SK-N-SH (cell line): ENCODE data around the gene KLHDC7A. TPM values are rescaled to one million over a fixed set of nuclear protein-coding genes. Genes with fewer than 3 reads are reported as not detected.

Experiments
- CTCF ChIA-PET: fragments of 300-600, 350-600 bp; formaldehyde crosslinking; extraction: SDS; loops from one replicate; lab custom pipeline; 2021; lab: Yijun Ruan, JAX
- POLR2A ChIA-PET: fragments of 350-600 bp; sonication (Branson Sonifier 250); formaldehyde crosslinking; extraction: SDS; loops from one replicate; lab custom pipeline; 2020; ENCODE audit warnings: antibody characterized with exemption, inconsistent platforms; lab: Yijun Ruan, JAX
- DNase-seq: peaks from one replicate; pipeline ENCODE4 v3.0.0; 2012
- H2AFZ ChIP-seq: fragments of 200-600 bp; sonication (generic); 2 replicates; pipeline ENCODE4 v1.8.1; 2016; ENCODE audit warnings: antibody characterized with exemption, mild to moderate bottlenecking, low read depth
- H3F3A ChIP-seq: fragments of 200-600 bp; sonication (generic); replicated peaks from 2 replicates; pipeline ENCODE3; 2016; ENCODE audit warnings: antibody characterized with exemption, mild to moderate bottlenecking; ENCODE audit not compliant: insufficient read depth
- H3K27ac ChIP-seq, 2 experiments: fragments of 200-500 bp in 1 of 2; fragments of 200-600 bp in 1 of 2; sonication (Bioruptor generic) in 1 of 2; sonication (generic), shearing (Covaris generic) in 1 of 2; 2 replicates each; pipeline versions ENCODE4 v1.5.1 to v1.6.1; 2014 to 2016; ENCODE audit warnings: low read depth in 2 of 2, inconsistent platforms in 1 of 2, low read length in 1 of 2, mild to moderate bottlenecking in 1 of 2, mixed read lengths in 1 of 2
- H3K27me3 ChIP-seq: fragments of 200-600 bp; sonication (generic), shearing (Covaris generic); 2 replicates; pipeline ENCODE4 v1.6.1; 2016; ENCODE audit warnings: mixed run types; ENCODE audit not compliant: insufficient read depth
- H3K36me3 ChIP-seq, 2 experiments: fragments of 200-500 bp in 1 of 2; fragments of 200-600 bp in 1 of 2; sonication (Bioruptor generic) in 1 of 2; sonication (generic) in 1 of 2; replicated peaks in 1 of 2; 2 replicates each; pipeline versions ENCODE3 to v1.5.1; 2014 to 2016; ENCODE audit warnings: low read length in 1 of 2, mild to moderate bottlenecking in 1 of 2; ENCODE audit not compliant: insufficient read depth in 2 of 2, control insufficient read depth in 1 of 2
- H3K4me1 ChIP-seq, 2 experiments: fragments of 200-500 bp in 1 of 2; fragments of 200-600 bp in 1 of 2; sonication (Bioruptor generic) in 1 of 2; sonication (generic), shearing (Covaris generic) in 1 of 2; 2 replicates each; pipeline versions ENCODE4 v1.5.1 to v1.6.1; 2014 to 2016; ENCODE audit warnings: low read depth in 1 of 2, low read length in 1 of 2, mixed run types in 1 of 2; ENCODE audit not compliant: insufficient read depth in 2 of 2, control insufficient read depth in 1 of 2
- H3K4me2 ChIP-seq: fragments of 200-600 bp; sonication (generic), shearing (Covaris generic); 2 replicates; pipeline ENCODE4 v1.6.1; 2017; ENCODE audit warnings: mixed run types
- H3K4me3 ChIP-seq, 2 experiments: fragments of 200-500 bp in 1 of 2; fragments of 200-600 bp in 1 of 2; sonication (Bioruptor generic) in 1 of 2; sonication (generic), shearing (Covaris generic) in 1 of 2; 2 replicates each; pipeline versions ENCODE4 v1.5.1 to v1.8.1; 2014 to 2016; ENCODE audit warnings: low read depth in 2 of 2, inconsistent platforms in 1 of 2, low read length in 1 of 2, mild to moderate bottlenecking in 1 of 2, mixed read lengths in 1 of 2, moderate library complexity in 1 of 2
- H3K79me2 ChIP-seq: fragments of 200-600 bp; sonication (generic); 2 replicates; pipeline ENCODE4 v1.8.1; 2017; ENCODE audit warnings: mild to moderate bottlenecking; ENCODE audit not compliant: insufficient read depth
- H3K9ac ChIP-seq: fragments of 200-600 bp; sonication (generic); 2 replicates; pipeline ENCODE4 v1.6.1; 2017; ENCODE audit warnings: mixed run types
- H3K9me2 ChIP-seq: fragments of 200-600 bp; sonication (generic); 2 replicates; pipeline ENCODE4 v1.6.1; 2017; ENCODE audit warnings: mixed run types
- H3K9me3 ChIP-seq: fragments of 200-600 bp; sonication (generic); 2 replicates; pipeline ENCODE4 v1.6.1; 2017; ENCODE audit warnings: mixed run types, mild to moderate bottlenecking, moderate library complexity
- H4K20me1 ChIP-seq: fragments of 200-600 bp; sonication (generic); 2 replicates; pipeline ENCODE4 v1.6.1; 2017; ENCODE audit warnings: mild to moderate bottlenecking, mixed run types; ENCODE audit not compliant: insufficient read depth
- CHD2 ChIP-seq: fragments of 150-350 bp; IDR thresholded peaks from 2 replicates; pipeline ENCODE4 v1.6.1; 2018; ENCODE audit warnings: low read length; ENCODE audit not compliant: partially characterized antibody
- GATA2 ChIP-seq: sonication (generic); formaldehyde crosslinking; IDR thresholded peaks from 2 replicates; pipeline ENCODE4 v1.5.0; 2020; ENCODE audit warnings: mild to moderate bottlenecking, missing genetic modification reagents
- MXI1 ChIP-seq: IDR thresholded peaks from 2 replicates; pipeline ENCODE4 v1.6.1; 2012; ENCODE audit warnings: mild to moderate bottlenecking, low read depth, low read length, improper control_type of control experiment
- NFIC ChIP-seq: IDR thresholded peaks from 2 replicates; pipeline ENCODE4 v1.4.0; 2012; ENCODE audit warnings: borderline replicate concordance
- SMC3 ChIP-seq: IDR thresholded peaks from 2 replicates; pipeline ENCODE4 v1.6.1; 2012; ENCODE audit warnings: low read depth, low read length, improper control_type of control experiment
- TAF1 ChIP-seq: IDR thresholded peaks from 2 replicates; pipeline ENCODE4 v1.6.1; 2012; ENCODE audit warnings: low read depth, mild to moderate bottlenecking, low read length, moderate library complexity, borderline replicate concordance
- TEAD4 ChIP-seq: IDR thresholded peaks from 2 replicates; pipeline ENCODE4 v1.4.0; 2012; ENCODE audit warnings: mild to moderate bottlenecking, borderline replicate concordance; ENCODE audit not compliant: insufficient read depth
- YY1 ChIP-seq: IDR thresholded peaks from 2 replicates; pipeline ENCODE4 v1.4.0; 2012; ENCODE audit warnings: low read depth, mild to moderate bottlenecking
- WGBS: methylation state at CpG from one replicate; pipeline ENCODE4 v1.1.6; 2017; ENCODE audit warnings: low lambda C conversion rate; 5-methylcytosine and 5-hydroxymethylcytosine counted together
- polyA plus RNA-seq, 3 experiments: library from polyadenylated mRNA; depleted of rRNA; stranded (reverse); fragments of >200 nt; gene quantifications; 2 replicates each; pipeline ENCODE4 v1.2.3, GENCODE V29; 2012
- TF ChIP-seq, protein P1 (sequence below): fragments of 200-600 bp; sonication (generic); IDR thresholded peaks from 2 replicates; pipeline ENCODE4 v1.6.1; 2017; ENCODE audit warnings: antibody characterized with exemption, mild to moderate bottlenecking, moderate library complexity
- TF ChIP-seq, protein P2 (sequence below): IDR thresholded peaks from 2 replicates; pipeline ENCODE4 v1.4.0; 2012; ENCODE audit warnings: low read depth, borderline replicate concordance
- TF ChIP-seq, protein P3 (sequence below): IDR thresholded peaks from 2 replicates; pipeline ENCODE4 v1.6.1; 2012; ENCODE audit warnings: mild to moderate bottlenecking, low read depth, low read length, moderate library complexity
- TF ChIP-seq, protein P4 (sequence below): fragments of 150-350 bp; IDR thresholded peaks from 2 replicates; pipeline ENCODE4 v1.6.1; 2016; ENCODE audit warnings: mild to moderate bottlenecking, low read depth, low read length
- TF ChIP-seq, protein P5 (sequence below): IDR thresholded peaks from 2 replicates; pipeline ENCODE4; 2012
- TF ChIP-seq, protein P6 (sequence below): IDR thresholded peaks from 2 replicates; pipeline ENCODE4 v1.4.0; 2012; ENCODE audit warnings: low read depth, borderline replicate concordance

Gene KLHDC7A
- polyA plus RNA-seq, 1 of the 3 experiments (the other 2 are of a cell fraction) = not detected

DNA sequence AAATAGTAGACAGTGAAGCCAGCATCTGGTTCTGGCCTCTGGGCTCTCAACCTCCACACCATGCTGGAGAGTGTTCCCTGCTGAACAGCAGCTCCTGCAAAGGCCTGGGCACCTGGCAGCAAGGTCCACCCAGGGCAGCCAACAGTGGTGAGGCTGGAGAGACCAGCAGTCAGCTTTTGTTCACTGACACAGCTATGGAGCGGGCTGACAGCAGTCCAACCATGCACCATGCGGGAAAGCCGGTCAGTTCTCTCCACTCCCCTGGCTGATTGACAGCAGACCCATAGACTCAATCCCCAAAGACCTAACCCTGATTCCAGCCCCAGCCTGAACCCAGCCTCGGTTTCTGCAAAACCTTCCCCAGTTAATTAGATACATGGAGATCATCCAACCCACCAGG, 49.0 kb downstream of the KLHDC7A start:
- no peaks in the 10 kb centered on the region for H3K9me2 ChIP-seq
- H3K27me3 ChIP-seq = no peaks in the 10 kb centered on the region
- no peak overlapping the region for H2AFZ ChIP-seq
- H3K79me2 ChIP-seq = no peaks in the 10 kb centered on the region
- H3K4me1 ChIP-seq = peaks cover 0 to 3% of the 10 kb centered on the region in 2 experiments; a peak in 1 of 4 replicates
- H3K27ac ChIP-seq = no peak overlapping the region
- H3K4me2 ChIP-seq = no peak overlapping the region
- no peak overlapping the region for H3K4me3 ChIP-seq
- no peaks in the 10 kb centered on the region for H3K36me3 ChIP-seq
- H3K9ac ChIP-seq = no peak overlapping the region
- ChIA-PET CTCF (no interaction called here), POLR2A (no interaction called here)
- no peaks in the 10 kb centered on the region for H3F3A ChIP-seq
- 13% methylated on average over 1 of the region's 4 CpGs for WGBS
- TF ChIP-seq TEAD4 (no peak), NFIC (no peak), SMC3 (no peak), YY1 (no peak), CHD2 (no peak), MXI1 (no peak), TAF1 (no peak), GATA2 (no peak)
- TF ChIP-seq, protein P1, sequence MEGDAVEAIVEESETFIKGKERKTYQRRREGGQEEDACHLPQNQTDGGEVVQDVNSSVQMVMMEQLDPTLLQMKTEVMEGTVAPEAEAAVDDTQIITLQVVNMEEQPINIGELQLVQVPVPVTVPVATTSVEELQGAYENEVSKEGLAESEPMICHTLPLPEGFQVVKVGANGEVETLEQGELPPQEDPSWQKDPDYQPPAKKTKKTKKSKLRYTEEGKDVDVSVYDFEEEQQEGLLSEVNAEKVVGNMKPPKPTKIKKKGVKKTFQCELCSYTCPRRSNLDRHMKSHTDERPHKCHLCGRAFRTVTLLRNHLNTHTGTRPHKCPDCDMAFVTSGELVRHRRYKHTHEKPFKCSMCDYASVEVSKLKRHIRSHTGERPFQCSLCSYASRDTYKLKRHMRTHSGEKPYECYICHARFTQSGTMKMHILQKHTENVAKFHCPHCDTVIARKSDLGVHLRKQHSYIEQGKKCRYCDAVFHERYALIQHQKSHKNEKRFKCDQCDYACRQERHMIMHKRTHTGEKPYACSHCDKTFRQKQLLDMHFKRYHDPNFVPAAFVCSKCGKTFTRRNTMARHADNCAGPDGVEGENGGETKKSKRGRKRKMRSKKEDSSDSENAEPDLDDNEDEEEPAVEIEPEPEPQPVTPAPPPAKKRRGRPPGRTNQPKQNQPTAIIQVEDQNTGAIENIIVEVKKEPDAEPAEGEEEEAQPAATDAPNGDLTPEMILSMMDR = no peak
- TF ChIP-seq, protein P2, sequence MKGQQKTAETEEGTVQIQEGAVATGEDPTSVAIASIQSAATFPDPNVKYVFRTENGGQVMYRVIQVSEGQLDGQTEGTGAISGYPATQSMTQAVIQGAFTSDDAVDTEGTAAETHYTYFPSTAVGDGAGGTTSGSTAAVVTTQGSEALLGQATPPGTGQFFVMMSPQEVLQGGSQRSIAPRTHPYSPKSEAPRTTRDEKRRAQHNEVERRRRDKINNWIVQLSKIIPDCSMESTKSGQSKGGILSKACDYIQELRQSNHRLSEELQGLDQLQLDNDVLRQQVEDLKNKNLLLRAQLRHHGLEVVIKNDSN = no peak
- TF ChIP-seq, protein P3, sequence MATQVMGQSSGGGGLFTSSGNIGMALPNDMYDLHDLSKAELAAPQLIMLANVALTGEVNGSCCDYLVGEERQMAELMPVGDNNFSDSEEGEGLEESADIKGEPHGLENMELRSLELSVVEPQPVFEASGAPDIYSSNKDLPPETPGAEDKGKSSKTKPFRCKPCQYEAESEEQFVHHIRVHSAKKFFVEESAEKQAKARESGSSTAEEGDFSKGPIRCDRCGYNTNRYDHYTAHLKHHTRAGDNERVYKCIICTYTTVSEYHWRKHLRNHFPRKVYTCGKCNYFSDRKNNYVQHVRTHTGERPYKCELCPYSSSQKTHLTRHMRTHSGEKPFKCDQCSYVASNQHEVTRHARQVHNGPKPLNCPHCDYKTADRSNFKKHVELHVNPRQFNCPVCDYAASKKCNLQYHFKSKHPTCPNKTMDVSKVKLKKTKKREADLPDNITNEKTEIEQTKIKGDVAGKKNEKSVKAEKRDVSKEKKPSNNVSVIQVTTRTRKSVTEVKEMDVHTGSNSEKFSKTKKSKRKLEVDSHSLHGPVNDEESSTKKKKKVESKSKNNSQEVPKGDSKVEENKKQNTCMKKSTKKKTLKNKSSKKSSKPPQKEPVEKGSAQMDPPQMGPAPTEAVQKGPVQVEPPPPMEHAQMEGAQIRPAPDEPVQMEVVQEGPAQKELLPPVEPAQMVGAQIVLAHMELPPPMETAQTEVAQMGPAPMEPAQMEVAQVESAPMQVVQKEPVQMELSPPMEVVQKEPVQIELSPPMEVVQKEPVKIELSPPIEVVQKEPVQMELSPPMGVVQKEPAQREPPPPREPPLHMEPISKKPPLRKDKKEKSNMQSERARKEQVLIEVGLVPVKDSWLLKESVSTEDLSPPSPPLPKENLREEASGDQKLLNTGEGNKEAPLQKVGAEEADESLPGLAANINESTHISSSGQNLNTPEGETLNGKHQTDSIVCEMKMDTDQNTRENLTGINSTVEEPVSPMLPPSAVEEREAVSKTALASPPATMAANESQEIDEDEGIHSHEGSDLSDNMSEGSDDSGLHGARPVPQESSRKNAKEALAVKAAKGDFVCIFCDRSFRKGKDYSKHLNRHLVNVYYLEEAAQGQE = no peak
- TF ChIP-seq, protein P4, sequence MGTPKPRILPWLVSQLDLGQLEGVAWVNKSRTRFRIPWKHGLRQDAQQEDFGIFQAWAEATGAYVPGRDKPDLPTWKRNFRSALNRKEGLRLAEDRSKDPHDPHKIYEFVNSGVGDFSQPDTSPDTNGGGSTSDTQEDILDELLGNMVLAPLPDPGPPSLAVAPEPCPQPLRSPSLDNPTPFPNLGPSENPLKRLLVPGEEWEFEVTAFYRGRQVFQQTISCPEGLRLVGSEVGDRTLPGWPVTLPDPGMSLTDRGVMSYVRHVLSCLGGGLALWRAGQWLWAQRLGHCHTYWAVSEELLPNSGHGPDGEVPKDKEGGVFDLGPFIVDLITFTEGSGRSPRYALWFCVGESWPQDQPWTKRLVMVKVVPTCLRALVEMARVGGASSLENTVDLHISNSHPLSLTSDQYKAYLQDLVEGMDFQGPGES = no peak
- TF ChIP-seq, protein P5, sequence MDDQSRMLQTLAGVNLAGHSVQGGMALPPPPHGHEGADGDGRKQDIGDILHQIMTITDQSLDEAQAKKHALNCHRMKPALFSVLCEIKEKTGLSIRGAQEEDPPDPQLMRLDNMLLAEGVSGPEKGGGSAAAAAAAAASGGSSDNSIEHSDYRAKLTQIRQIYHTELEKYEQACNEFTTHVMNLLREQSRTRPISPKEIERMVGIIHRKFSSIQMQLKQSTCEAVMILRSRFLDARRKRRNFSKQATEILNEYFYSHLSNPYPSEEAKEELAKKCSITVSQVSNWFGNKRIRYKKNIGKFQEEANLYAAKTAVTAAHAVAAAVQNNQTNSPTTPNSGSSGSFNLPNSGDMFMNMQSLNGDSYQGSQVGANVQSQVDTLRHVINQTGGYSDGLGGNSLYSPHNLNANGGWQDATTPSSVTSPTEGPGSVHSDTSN = no peak
- TF ChIP-seq, protein P6, sequence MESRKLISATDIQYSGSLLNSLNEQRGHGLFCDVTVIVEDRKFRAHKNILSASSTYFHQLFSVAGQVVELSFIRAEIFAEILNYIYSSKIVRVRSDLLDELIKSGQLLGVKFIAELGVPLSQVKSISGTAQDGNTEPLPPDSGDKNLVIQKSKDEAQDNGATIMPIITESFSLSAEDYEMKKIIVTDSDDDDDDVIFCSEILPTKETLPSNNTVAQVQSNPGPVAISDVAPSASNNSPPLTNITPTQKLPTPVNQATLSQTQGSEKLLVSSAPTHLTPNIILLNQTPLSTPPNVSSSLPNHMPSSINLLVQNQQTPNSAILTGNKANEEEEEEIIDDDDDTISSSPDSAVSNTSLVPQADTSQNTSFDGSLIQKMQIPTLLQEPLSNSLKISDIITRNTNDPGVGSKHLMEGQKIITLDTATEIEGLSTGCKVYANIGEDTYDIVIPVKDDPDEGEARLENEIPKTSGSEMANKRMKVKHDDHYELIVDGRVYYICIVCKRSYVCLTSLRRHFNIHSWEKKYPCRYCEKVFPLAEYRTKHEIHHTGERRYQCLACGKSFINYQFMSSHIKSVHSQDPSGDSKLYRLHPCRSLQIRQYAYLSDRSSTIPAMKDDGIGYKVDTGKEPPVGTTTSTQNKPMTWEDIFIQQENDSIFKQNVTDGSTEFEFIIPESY = no peak
- no peaks in the 10 kb centered on the region for H3K9me3 ChIP-seq
- H4K20me1 ChIP-seq = no peaks in the 10 kb centered on the region
- no peak for DNase-seq
